Stimulated activated CD8-positive, alpha-beta memory T cell treated with anti-CD3 and anti-CD28 coated beads, Interleukin-7, amount 100 ng/mL, for 48 hours (primary cell): ENCODE data around the gene WWTR1.

Experiments
- DNase-seq, 2 donors: peaks; one replicate each; pipeline ENCODE4 v3.0.0-alpha.2; 2020; ENCODE audit warnings: low read depth in 1 of 2; ENCODE audit errors: extremely low read depth in 1 of 2

The WWTR1 gene

DNA sequence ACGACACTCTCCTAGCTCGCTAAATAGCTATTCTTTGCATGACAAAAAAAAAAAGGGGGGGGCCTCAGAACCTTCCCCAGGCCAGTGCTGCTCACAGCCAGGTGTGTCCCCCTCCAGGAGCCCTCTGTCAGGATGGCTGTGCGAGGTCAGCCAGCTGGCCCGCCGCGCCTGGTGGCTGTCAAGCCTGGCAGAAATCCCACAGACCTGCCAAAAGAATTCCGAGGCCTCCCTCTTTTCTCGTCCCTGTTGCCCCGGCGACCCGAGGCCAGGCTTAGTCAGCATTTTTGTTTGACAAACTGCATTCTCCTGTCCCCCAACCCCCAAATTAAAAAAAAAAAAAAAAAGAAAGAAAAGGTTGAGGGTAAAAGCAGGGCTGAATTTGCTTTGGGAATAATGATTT is 121.4 kb downstream of the WWTR1 start:
- DNase-seq: no peak

DNA sequence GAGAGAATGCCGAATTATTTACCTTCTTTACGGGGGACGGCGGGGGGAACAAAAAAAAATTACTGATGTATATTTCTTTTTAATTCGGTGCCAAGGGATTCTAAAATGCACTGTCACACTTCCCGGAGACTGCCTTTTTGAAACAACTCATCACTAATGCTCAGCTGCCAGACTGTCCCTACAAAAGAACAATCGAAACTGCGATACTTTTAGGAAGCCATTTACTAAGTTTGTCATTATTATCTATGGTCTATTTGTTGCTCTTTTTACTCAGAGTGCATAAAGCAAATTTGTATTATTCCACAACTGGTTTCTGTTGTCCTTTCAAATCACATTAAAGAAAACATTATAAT is 122.5 kb downstream of the WWTR1 start:
- DNase-seq: no peak

DNA sequence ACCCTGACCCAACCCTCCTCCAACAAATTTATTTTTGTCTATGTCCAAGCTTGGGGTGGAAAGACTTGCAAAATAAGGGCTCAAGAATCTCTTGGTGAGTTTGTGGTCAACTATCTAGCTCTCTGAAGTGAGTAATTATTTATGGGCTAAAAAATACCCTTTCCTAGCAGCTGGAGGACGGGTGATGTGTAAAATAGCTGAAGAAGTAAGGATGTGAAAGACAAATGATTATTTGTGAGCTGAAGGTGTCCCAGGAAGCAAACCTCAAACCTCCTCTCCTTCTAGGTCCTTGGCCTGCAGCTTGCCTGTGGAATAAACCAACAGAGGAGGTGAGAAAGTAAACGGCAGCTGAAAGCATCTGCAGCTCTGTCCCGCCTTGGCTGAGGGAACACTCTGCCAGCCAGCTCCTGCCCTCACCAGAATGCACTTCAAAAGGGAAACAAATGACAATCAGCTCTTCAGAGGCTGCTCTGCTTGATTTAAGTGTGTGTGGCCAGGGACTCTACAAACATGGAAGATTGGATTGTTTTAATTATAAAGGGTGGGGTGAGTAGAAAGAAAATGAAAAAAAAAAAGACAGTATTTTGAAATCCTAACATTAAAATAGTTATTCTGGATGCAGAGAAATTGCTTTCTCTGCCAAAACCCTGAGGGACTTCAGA is 123.0 kb downstream of the WWTR1 start:
- DNase-seq: no peak

DNA sequence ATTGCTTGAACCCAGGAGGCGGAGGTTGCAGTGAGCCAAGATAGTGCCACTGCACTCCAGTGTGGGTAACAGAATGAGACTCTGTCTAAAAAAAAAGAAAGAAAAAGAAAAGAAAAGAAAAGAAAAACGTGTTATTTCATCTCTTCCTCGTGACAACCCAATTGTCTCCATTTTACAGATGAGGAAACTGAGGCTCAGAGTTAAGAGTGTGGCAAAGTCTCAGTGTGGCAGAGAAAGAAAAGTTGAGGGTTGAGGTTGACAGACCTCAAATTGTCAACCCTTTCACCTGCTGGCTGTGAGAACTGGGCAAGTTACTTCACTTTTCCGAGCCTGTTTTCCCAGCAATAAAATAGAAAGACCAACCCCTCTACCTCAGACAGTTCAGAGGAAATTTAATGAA is 123.7 kb downstream of the WWTR1 start:
- no peak for DNase-seq

DNA sequence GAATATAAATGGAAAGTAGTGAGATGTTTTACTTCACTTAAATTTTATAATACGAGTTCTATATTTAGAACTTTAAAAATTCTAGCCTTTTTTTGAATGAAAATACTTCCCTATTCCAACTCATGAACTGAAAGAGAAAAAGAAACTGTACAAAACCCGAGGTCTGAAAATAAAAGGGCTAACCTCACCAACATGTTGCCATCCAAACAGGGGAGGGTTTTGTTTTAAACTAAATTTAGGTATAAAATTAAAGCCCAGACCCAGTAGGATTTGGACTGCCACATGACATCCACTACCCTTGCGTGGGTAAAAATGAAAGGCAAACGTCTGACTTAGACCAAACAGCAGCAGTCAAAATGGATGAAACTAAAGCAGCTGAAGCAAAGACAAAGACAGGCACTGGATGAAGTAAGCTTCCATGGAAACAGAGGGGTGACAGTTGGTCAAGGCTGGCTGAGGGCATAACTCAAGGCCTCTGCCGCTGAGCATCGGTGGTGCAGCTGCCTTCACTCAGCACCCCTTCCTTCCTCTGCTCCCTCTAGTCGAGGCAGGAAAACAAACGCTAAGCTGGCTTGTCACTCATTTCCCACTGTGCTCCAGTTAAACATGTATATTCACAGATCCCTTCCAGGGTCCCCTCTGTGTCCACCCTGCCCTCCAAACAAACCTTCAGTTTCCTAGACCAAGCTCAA is 125.2 kb downstream of the WWTR1 start:
- no peak for DNase-seq

DNA sequence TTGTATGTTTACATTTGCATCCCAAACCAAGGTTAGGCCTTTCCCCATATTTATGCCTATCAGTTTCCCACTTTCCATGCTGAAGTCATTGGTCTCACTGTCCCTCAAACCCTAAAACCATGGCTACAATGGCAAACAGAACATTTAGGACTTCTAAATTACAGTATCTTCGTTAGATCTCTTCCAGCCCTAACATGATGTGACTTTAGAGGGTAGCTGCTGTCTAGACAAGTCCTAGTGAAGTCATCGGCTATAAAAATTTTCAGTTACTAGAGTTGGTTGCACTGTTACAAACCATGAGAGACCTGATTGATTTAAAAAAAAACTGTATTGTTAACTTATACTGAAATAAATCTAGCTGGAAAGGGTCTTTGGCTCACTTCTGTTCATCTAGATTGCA is 128.7 kb downstream of the WWTR1 start:
- DNase-seq: no peak

DNA sequence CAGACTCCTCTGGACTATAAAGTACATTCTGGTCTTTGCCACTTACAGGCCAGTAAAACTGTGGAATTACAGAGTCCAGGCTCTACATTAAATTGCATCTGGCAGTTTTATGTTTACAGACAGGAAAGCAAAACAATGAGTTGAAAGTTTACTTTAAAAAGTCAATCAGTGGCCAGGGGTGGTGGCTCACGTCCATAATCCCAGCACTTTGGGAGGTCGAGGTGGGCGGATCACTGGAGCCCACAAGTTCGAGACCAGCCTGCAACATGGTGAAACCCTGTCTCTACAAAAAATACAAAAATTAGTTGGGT is 129.5 kb downstream of the WWTR1 start:
- no peak for DNase-seq

DNA sequence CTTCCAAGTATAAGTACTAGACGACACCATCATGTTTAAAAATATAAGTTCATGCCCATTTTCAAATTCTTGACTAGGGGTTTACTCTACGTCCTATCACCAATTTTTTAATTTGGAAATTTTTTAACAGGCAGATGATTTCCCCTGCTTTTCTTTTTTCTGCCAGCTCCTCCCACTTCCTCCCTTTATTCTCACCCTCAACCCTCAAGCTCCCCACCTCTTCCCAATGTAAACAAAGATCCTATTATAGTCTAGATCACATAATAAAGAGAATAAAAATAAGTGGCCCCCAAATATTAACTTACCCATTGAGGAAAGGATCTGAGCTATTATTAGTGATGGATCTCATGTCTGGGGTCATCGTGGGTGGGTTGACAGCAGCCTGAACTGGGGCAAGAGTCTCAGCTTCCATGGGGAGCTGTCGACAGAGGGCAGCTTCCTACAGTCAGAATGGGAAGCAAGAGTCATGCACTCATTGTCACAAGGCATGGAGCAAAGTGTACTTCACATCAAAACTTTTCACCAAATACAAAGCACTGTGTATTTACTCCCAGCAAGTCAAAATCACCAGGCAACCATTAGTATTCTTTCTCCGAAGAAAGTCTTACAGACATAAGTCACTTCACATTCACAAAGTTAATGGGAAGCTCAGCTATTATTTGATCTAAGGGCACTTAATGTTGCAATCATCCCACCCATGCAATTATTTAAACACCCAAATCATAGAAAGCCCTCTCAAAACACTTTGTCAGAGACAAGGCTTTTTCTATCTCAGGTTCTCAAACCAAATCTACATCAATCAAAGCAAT is 130.1 kb downstream of the WWTR1 start:
- no peak for DNase-seq

DNA sequence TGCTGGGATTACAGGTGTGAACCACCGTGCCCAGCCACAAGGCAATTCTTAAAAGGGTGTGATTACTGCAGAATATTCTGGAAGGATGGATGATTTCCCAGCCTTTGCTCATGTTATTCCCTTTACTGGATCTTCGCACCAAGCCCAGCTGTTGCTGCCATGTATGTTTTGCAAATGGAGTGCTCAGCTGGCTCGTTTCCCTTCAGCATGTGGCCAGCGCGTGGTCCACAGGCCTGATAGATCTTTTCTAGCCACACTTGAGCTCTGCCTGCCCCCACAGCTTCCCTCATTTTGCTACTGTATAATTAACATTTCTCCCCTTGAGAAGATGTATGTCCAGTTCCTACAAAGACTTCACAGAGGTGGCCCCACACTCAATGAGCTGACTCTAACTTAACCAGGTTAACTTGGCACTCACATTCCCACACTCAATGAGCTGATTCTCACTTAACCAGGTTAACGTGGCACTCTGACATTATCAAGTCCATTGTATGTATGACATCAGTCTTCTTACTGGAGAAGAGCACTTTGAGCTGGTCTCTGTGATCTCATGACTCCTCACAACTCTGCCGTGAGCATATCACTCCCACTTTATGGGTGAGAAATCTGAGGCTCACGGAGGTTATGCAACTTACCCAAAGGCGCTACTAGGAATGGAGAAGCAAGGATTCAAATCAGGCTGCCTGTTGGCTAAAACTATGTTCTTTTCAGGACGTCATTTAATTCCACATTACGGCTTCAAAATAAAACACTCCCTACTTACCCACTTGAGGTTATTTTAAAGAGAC is 134.1 kb downstream of the WWTR1 start:
- DNase-seq: no peak

DNA sequence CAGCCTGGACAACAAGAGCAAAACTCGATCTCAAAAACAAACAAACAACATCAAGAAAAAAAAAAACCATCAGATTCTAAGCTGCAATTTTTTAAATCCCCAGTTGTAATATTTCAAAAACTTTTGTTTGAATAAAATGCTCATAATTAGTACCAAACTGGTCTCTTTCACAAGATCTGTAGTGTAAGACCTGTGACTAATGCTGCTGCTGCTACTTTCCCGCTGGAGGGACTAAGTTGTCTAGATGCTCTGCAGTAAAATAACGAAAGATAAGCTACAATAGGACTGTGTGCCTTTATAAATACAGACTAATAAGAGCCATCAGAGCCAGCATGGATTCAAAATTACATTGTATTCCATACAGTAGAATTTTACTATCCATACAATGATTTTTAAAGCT is 137.9 kb downstream of the WWTR1 start:
- DNase-seq: no peak

DNA sequence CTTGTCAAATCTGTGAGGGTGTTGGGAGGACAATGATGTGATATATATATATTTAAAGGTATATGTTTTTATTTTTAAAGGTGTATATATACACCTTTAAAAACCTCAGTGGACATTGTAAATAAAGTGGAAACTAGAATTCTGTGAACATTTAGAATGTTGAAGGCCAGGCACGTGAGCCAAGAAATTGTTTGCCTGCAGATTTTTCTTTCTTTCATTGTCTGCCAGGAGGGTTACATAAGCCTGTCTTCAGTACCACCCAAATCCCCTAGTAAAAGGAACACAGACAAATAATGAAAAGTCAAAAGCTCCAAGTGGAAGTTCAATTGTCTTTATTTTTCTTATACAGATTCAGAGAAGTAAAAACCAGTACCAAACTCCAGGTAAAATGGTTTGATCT is 140.9 kb downstream of the WWTR1 start:
- DNase-seq: no peak

DNA sequence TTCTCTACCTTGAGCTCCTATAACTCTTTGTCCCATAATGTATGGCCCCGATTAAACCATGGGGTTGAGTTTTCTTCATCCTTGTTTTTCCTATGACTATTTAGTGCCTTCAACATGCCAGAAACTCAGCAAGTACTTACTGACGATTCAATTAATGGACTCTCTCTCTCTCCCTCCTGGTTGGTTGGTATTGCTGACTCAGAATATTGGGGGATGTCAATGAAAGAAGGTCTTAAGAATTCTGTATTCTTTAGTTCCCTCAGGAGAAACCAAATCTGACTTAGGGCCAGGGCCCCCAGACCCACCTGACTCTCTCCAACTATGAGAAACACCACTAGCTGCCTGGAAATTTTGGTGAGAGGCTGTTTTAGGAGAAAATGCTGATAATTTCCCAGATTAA is 142.6 kb downstream of the WWTR1 start:
- no peak for DNase-seq

DNA sequence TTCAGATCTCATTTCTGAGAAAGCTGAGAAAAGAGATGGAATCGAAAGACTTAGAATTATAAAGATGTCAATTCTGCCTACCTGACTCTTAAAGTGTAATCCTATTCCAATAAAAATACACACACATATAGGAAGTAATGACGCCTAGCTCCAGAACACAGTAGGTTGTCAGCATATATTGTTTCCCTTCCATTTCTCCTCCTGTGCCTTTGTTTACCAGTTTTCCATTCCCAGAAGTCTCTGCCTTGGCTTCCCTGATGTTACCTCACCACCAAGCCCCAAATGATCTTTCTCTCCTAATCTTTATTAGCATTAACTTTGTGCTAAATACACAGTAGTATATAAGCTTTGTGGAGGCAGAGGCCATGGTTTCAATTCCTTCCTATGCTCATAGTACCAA is 143.4 kb downstream of the WWTR1 start:
- no peak for DNase-seq

DNA sequence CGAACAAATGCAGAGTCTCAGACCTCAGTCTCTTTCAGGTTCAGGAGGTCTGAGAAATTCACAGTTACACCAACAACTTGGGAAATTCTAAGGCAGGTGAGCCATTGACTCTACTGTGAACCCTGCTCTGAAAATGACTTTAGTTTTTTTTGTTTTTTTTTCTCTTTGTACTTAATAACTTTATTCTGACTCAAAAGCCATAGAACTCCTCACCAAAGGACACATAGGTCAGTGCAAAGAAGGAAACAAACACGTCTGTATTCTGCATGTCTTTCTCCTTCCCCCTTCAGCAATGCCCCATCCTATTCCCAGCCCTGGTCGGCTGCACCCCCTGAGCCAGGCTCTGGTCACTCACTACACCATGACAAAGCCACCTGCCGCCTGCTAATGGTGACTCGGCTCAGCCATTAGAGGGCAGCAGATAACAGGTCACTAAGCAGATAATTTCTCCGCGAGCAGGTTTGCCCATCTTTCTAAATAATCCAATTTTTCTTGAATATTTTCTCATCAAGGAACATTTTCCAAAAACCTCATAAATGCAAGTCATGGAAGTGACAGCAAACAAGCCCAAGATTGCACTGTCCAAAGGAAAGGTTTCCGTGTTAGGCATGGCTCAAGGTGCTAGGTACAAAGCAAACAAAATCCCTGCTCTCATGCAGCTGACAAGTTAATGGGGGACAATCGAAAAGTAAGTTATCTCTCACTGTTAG is 145.6 kb downstream of the WWTR1 start:
- DNase-seq: no peak

DNA sequence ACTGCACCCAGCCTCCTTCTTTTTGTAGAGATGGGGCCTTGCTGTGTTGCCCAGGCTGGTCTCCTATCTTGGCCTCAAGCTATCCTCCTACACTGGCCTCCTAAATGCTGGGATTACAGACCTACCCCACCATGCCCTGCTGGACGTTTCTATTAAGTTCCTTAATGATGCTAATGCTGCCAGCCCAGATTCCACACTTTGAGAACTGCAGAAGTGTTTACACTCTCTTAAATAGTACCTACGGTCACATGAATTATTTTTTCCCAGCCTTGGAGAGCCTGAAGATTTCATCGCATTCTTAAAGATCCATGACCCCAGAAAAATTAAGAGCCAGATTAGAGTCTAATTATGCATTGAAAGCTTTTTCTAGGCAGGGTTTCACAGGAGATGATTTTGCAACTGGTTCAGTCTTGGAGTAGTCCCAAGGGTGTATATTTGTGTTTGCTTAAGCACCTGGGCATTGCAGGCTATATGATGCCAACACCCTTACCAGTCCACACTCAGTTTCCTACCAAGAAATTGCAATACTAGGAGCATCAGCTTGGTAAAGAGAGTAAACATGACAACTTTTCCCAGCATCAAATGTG is 146.7 kb downstream of the WWTR1 start:
- no peak for DNase-seq

DNA sequence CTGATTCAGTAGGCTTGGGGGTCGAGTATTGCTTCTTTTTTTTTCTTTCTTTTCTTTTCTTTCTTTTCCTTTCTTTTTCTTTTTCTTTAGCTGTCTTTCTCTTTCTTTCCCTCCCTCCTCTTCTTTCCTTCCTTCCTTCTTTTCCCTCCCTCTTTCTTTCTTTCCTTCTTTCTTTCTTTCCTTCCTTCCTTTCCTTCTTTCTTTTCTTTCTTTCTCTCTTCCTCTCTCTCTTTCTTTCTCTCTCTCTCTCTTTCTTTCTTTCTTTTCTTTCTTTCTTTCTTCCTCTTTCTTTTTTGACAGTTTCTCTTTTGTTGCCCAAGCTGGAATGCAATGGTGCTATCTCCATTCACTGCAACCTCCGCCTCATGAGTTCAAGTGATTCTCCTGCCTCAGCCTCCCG is 147.3 kb downstream of the WWTR1 start:
- DNase-seq: no peak

DNA sequence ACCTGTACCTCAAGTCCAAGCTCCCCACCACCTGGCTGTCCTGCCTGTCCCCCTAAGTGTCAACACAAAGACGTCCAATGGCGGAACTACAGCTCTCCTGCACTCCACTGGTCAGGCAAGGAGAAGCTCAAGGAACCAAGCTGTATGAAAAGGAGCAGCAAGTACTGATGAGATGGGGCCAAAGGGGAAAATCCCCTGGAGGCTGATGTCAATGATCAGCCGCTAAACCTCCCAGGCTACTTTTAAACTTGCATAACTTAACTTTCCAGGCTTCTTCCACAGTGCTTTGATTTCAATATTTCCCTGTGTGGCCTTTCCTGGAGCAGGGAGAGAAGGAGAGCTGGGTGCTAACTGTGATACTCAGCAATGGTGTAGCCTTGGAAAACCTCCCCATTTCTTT is 148.3 kb downstream of the WWTR1 start:
- DNase-seq: no peak

DNA sequence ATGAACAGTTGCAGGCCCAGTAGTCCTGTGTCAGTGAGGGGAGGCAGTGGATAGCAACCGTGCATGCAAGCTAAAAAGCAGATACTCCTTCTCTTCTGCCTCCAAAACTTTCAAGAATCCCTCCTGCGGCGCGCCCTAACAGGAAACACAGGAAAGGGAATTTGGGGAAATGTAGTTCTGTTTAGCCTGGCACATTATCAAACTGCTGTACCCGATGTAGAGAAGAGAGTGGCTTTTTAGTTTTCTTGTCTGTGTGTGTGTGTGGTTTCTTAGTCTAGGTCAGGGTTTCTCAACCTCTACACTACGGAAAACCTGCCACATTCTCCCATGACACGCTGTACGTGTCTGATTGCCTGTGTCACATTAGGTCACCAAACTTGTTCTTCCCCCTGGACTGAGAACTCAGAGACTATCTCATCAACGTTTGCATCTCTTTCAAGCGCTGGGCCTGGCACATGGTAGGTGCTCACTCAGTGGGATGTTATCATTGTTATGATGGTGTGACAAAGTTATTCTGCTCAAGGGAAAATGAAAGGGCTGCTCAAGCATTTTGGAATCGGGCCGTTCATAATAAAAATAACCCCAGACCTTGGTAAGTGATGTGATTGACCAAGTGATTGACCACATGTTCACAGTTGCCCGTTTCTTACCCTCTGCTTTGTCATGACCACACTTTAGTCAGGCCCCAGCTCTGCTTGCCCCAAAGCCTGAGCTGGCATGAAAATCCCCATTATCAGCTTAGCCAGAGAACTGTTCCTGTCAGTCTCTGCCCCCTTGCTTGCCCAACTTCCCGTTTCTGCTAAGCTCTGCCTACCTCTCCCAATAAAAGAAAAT is 150.1 kb downstream of the WWTR1 start:
- no peak for DNase-seq

DNA sequence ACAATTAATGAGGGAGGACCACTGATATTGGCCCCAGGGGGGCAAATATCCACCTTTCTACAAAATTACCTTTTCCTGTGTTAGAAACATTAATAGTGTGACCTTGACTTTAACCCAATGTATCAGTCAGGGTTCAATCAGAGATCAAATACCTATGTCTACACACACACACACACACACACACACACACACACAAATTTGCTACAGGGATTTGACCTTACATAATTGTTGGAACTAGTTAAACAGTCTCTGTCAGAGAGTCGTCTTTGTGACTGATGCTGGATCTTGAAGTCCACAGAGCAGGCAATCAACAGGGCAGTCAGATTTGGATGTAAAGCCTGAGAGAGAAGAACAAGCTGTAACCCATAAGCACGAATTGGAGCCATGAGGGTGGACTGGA is 150.9 kb downstream of the WWTR1 start:
- no peak for DNase-seq

DNA sequence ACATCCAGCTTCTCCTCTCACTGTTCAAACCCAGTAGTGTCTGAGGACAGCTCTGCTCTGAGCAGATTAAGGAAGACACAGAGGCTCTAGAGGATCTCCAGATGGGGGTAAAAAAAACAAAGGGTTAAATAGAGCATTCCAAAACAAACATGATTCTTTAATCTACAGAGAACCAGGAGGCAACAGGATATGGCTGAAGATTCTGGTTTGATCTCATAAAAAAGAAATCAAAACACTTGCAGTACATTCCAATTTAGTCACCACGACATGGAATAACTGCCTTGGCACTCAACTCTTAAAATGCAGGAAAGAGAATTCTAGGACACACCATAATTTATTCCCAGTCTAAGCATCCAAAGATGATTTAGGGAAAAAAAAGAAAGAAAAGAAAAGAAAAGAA is 151.3 kb downstream of the WWTR1 start:
- no peak for DNase-seq
